ACHN (cell line): ENCODE results near the gene HDDC3.
A peak's percentile ranks its signal among the peaks of the same experiment; 100 is the strongest.
"Not testable (repeated sequence)": the region's sequence is repeated elsewhere in the genome, so short reads cannot be mapped to it uniquely, and the experiment has no call there.

ENCODE experiments used
- DNase-seq: peaks from one replicate; pipeline ENCODE4 v3.0.0-alpha.2; 2015
- in situ Hi-C: cut with HindIII; loops from 2 replicates; pipeline ENCODE4 v1.10.0; 2017; ENCODE audit warnings: low sequenced_read_pairs, low pct_ligation_motif_present, low pct_unique_long_range_greater_than_20kb

Gene HDDC3

DNA sequence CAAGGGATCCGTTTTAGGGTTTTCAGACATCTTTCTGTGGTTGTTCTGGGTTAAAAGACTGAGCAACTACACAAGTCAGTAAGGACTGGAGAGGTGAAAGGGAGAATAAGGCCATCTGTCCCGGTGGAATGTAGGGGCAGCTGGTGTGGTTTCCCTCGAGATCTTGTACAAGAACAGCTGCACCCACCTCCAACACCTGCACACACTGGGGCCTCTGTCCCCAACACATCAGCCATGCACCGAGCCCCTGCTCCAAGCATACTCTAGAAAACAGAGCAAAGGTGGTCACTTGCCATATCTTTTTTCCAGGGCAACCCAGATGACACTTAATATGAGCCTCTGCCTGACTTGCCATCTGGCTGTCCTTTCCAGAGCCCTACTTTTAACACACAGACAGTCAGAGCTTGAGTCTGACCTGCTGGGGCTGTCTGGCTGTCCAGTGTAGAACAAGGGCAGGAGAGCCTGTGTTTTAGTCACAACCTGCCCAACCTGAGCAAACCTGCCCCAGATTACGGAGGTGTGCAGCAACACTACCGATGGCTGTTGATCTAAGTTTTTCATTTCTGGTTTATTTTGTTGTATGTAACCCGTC lies 17.0 kb downstream of the HDDC3 start:
- DNase-seq, result no peak
- in situ Hi-C loops, result no loop called here

DNA sequence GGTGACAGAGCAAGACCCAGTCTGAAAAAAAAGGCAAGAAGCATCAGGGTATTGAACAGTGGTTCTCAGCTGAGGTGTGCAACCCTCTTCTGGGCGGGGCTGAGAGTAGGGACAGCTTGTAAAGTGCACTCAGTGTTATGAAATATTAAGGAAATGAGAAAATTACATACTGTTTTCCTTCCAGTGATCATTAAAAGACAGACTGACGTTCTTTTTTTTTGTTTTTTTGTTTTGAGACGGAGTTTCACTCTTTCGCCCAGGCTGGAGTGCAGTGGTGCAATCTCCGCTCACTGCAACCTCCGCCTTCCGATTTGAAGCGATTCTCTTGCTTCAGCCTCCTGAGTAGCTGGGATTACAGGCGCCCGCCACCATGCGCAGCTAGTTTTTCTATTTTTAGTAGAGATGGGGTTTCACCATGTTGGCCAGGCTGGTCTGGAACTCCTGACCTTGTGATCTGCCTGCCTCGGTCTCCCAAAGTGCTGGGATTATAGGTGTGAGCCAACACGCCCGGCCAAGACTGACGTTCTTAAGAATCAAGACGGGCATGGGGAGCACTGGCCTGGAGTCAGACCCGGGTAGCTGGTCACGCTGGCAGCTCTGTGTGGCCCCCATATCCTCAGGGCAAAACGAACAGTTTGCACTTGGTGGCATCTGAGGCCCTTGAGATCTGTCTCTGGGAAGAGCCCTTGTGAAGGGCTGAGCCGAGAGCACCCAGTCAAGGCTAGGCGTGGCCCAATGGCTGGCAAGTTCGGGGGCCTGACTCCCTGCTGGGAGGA lies 17.9 kb downstream of the HDDC3 start:
- no peak for DNase-seq
- in situ Hi-C loops, result no loop called here

DNA sequence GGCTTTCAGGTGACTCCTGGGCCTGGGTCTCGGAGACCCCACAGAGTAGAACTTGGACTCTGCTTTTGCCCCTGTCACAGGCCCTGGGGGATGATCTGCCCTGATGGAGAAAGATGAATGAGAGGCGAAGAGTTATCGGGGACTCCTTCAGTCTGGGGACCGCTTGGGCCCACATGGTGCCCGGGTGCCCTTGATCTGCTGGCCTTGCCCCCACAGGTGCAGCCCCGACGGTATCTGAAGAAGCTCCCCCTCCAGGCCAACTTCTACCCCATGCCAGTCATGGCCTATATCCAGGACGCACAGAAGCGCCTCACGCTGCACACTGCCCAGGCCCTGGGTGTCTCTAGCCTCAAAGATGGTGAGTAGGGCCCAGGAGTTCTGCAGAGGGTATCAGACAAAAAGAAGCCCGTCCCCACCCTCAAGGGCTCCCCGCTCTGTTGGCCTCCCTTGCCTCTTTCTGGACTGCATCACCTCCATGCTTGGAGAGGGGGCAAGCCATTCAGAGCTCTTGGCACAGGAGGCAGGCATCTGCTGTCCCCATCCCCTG lies 18.9 kb downstream of the HDDC3 start:
- DNase-seq, result no peak
- in situ Hi-C loops, result no loop called here

DNA sequence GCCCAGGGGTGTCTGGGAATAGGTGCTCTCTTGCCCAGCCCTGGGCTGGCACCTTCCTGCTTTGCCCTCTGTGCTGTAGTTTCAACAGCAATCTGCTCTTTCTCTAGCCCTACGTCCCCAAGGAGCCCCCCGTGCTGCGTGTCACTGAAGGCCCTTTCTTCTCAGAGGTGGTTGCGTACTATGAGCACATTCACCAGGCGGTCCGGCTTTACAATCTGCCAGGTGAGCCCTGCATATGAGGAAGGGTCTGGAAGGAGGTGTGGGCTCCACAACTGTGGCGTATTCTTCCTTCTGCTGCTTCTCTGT lies 19.6 kb downstream of the HDDC3 start:
- in situ Hi-C loops, result no loop called here
- no peak for DNase-seq

DNA sequence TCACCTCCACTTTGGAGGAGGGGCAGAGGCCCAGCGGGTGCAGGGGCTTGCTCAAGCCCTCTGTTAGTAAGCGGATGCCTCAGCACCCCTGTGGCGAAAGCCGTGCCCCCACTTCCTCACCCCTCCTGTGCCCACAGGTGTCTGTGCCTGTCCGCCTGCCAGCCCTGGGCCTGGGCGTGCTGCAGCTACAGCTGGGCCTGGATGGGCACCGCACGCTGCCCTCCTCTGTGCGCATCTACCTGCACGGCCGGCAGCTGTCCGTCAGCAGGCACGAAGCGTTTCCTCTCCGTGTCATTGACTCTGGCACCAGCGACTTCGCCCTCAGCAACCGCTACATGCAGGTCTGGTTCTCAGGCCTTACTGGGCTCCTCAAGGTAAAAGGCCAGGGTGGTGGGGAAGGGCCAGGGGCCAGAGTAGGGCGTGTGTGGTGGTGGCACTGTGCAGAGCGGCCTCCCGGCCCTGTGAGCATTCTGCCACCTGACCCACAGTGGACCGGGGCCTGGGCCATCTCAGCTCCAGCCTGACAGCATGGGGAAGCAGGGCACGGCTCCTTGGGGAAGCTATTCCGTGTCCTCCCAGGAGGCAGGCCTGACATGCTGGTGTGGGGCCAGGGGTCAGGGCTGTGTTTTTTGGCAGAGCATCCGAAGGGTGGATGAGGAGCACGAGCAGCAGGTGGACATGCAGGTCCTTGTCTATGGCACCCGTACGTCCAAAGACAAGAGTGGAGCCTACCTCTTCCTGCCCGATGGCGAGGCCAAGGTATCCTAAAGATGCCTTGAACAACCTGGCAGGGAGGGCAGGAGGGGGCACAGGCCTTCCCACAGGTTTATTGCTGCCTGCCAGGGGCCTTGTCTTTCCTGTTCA lies 20.2 kb downstream of the HDDC3 start:
- no peak for DNase-seq
- in situ Hi-C loops, result no loop called here

DNA sequence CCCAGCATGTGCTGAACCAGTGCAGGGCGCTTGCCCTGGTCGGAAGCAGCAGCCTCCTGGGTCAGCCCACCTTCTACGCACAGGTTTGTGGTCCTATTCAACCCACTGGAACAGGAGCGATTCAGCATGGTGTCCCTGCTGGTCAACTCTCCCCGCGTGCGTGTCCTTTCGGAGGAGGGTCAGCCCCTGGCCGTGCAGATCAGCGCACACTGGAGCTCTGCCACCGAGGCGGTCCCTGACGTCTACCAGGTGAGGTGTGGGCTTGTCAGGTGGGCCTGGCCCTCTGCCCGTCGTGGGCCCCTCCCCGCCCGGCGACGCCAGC lies 21.1 kb downstream of the HDDC3 start:
- no peak for DNase-seq
- in situ Hi-C loops, result no loop called here

DNA sequence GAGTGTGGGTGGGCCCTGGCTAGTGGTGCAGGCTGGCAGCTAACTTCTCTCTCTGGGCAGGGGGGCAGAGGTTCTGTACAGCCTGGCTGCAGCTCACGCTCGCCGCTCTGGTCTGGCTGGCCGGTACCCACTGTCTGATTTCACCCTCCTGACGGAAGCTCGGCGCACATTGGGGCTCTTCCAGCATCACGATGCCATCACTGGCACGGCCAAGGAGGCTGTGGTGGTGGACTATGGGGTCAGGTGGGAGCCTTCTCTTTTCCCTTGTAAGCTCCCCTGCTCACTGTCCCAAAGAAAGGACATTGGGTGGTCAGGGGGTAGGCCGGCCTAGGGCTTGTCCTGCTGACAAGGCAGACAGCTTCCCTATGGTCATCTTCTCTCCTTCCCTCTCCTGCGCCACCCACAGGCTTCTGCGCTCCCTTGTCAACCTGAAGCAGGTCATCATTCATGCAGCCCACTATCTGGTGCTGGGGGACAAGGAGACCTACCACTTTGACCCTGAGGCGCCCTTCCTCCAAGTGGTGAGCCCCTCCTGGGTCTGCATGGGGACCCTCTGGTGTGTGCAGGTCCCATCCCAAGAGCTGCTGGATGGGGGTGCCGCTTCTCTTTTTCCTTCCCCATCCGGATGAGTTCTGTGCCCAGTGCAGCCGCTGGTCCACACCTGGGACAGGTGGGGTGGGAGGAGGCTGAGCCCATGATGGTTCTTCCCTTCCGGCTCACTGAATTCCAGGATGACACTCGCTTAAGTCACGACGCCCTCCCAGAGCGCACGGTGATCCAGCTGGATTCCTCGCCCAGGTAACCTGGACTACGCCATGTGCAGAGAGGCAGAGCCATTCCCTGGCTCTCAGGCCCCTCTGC lies 21.7 kb downstream of the HDDC3 start:
- in situ Hi-C loops, result no loop called here
- no peak for DNase-seq

DNA sequence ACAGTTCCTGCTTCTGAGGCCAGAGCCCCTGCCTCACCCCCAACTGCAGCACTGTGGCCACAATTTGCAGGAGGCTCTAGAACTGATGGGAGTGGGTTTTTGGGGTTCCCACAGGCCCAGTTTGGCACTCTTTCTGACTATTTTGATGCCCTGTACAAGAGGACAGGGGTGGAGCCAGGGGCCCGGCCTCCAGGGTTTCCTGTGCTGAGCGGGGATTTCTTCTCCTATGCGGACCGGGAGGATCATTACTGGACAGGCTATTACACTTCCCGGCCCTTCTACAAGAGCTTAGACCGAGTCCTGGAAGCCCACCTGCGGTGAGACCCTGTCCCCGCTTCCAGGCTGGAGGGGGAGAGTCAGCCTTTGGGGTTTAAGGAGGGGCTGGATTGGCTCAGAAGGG lies 22.4 kb downstream of the HDDC3 start:
- in situ Hi-C loops, result no loop called here
- no peak for DNase-seq

DNA sequence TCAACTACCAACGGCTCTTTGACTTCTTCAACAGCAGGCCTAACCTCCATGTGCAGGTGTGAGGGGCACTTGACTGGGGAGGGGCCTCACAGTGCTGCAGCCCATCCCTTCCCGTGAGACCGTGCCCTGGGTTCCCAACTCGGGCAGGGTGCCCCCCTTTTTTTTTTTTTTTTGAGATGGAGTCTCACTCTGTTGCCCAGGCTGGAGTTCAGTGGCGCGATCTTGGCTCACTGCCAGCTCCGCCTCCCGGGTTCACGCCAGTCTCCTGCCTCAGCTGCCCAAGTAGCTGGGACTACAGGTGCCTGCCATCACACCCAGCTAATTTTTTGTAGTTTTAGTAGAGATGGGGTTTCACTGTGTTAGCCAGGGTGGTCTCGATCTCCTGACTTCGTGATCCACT lies 22.9 kb downstream of the HDDC3 start:
- in situ Hi-C loops, DNase-seq: not testable (repeated sequence)

DNA sequence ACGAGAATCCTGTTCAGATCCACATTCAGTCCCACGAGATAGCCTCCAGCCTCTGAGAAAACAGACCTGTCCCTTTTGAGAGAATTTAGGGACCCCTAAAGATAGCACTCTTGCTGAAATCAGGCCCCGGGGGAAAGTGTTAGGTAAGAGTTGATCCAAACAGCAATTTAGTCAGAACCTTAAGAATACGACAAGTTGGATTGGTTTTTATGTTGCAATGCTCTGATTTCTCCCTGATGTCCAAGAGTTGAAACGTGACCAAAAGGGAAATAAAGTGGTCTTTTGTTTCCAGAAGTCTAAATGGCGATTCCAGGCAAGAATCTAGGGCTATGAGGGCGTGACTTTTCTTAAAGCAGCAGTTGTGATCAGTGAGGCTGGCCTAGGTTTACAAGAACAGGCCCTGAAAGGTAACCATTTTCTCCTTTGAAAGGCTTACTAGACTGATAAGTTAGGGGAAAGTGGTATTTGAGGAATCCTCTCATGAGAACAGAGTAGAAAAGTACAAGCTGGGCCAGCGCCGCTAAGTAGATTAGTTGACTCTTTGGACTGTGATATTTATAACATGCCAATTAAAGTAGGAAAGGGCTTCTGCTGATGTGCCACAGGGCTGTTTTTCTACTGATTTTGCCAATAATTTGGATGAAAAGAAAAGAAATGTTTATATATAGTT lies 24.4 kb downstream of the HDDC3 start:
- no peak for DNase-seq
- in situ Hi-C loops, result no loop called here

DNA sequence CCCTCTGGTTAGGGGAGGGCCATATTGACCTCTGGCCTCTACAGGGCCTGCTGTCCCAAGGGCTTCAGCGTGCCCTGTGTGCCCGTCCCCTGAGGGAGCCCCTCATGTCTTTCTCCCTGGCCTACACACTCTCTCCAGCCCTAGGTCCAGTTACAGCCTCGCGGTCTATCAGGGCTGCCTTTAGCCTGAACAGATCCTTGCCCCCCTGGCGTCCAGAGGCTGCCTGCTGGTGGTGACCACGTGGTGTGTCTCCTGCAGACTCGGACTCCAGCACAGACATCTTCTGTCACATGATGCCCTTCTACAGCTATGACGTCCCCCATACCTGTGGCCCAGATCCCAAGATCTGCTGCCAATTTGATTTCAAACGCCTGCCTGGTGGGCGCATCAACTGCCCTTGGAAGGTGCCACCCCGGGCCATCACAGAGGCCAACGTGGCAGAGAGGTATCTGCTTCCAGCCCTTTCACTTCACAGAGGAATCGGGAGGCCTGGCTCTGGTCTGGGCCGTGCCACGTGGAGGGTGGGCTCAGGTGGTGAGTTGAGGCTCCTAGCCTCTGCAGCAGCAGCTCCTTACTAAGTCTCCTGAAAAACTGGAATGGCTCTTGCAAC lies 25.2 kb downstream of the HDDC3 start:
- in situ Hi-C loops, result no loop called here
- DNase-seq, result no peak

DNA sequence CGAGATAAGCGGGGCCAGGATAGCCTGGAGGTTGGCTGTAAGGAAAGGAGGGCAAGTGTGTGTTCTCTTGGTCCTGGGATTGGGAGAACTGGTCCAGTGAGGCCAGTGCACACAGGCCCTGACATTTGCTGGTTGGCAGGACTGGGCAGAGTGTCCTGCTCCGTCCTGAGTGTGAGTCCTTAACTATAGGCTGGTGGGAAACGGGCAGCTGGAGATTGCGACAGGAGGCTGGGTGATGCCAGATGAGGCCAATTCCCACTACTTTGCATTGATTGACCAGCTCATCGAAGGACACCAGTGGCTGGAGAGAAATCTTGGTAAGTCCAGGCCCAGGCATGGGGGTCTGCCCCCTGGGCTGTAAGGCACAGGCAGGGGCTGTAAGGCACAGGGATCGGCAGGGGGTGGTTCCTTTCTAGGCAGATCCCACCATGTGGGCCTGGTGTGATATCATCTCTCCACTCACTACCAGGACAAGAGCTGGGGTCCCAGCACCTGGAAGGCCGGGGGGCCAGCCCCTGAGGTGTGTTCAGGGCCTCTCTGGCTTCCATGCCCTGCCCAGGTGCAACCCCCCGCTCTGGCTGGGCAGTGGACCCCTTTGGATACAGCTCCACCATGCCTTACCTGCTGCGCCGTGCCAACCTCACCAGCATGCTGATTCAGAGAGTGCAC lies 26.0 kb downstream of the HDDC3 start:
- DNase-seq, result no peak
- in situ Hi-C loops, result no loop called here

DNA sequence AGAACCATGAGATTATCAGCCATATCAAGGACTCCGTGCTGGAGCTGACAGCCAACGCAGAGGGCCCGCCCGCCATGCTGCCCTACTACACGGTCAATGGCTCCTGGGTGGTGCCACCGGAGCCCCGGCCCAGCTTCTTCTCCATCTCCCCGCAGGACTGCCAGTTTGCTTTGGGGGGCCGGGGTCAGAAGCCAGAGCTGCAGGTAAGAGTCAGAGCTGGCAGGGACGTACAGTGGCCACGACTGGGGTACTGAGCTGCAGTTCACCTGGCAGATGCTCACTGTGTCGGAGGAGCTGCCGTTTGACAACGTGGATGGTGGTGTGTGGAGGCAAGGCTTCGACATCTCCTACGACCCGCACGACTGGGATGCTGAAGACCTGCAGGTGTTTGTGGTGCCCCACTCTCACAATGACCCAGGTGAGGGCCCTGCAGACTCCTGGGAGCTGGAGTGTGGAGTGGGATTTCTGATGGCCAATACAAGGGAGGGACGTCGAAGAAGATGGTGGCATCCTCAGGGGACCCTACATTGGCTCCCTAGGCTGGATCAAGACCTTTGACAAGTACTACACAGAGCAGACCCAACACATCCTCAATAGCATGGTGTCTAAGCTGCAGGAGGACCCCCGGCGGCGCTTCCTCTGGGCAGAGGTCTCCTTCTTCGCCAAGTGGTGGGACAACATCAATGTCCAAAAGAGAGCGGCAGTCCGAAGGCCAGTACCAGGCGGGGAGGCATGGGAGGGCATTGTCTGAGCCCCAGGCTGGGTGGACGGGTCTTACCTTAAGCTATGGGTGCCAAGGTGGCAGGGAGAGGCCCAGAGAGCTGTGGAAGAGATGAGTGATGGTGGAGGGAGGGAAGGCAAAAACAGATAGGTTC lies 26.8 kb downstream of the HDDC3 start:
- no peak for DNase-seq
- in situ Hi-C loops, result no loop called here

DNA sequence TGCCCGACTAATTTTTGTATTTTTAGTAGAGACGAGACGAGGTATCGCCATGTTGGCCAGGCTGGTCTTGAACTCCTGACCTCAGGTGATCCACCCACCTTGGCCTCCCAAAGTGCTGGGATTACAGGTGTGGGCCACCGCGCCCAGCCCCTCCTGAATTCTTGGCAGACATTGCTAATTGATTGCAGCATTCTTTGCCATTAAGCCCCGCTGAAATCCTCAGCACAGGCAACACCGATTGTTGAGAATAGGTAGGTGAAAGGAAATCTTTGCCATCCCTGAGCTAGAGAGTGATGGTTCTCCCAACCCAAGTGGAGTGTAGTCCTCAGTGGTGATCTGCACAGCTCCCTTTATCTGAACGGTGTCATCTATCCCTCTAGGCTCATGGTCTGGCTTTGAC lies 27.6 kb downstream of the HDDC3 start:
- DNase-seq, result no peak
- in situ Hi-C loops, result no loop called here

DNA sequence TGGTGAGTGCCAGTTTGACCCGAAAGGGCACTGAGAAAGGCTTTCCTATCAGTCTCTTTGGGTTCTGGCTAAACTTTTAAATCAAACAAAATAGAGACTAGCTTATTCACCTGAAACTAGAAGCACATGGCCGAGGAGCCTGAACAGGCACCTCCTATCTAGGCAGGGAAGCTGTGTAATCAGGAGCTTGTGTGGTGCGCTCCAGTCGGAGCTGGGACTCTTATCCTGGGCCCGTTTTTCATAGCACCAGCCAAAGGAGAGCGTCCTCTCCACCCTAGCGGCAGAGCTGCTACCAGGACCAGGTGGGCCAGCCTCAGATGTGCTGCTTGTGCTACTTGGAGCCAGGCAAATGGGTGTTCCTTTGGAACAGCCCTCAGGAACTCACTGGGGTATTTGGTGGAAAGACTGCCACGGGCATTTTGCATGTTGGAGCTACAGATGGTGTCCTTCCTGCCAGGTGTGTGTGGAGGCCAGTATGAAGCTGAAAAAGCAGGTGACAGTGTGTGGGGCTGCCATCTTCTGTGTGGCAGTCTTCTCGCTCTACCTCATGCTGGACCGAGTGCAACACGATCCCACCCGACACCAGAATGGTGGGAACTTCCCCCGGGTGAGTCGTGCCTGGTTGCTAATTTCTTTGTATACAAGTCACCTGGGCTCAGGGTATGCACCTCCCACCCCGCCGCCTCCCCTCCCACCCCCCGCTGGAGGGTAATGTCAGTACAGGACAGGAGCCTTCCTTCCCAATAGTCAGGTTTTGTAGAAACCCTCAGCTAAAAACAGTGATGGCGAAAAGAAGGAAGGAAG lies 28.4 kb downstream of the HDDC3 start:
- in situ Hi-C loops, result no loop called here
- peak; percentile 9 for DNase-seq
